MM.1S (cell line): ENCODE results near the gene OR52E5.

Experiments used
- DNase-seq: peaks from one replicate; pipeline ENCODE4 v3.0.0-alpha.2; 2015
- H2AFZ ChIP-seq: fragments of 300-600 bp; sonication (generic); 2 replicates; pipeline ENCODE4 v1.6.0; 2016; ENCODE audit warnings: antibody characterized with exemption, low read length
- H3F3A ChIP-seq: fragments of 300-600 bp; sonication (generic); 2 replicates; pipeline ENCODE4 v1.6.1; 2016; ENCODE audit warnings: mild to moderate bottlenecking, antibody characterized with exemption, low read length, moderate library complexity, mixed read lengths; ENCODE audit not compliant: insufficient read depth
- H3K27ac ChIP-seq: fragments of 300-600 bp; sonication (generic); 2 replicates; pipeline ENCODE4 v1.5.1; 2016; ENCODE audit warnings: mild to moderate bottlenecking, low read length
- H3K27me3 ChIP-seq: fragments of 300-600 bp; sonication (generic); replicated peaks from 2 replicates; pipeline ENCODE4 v1.6.0; 2016; ENCODE audit warnings: low read length; ENCODE audit not compliant: insufficient read depth
- H3K36me3 ChIP-seq: fragments of 300-600 bp; sonication (generic); replicated peaks from 2 replicates; pipeline ENCODE4 v1.6.1; 2016; ENCODE audit warnings: mild to moderate bottlenecking, low read length, mixed read lengths; ENCODE audit not compliant: insufficient read depth
- H3K4me1 ChIP-seq: fragments of 300-600 bp; sonication (generic); 2 replicates; pipeline ENCODE4 v1.6.1; 2016; ENCODE audit warnings: low read length, mixed read lengths
- H3K4me2 ChIP-seq: fragments of 300-600 bp; sonication (generic); 2 replicates; pipeline ENCODE4 v1.6.0; 2016; ENCODE audit warnings: low read depth, low read length
- H3K4me3 ChIP-seq: fragments of 300-600 bp; sonication (generic); 2 replicates; pipeline ENCODE4 v1.5.1; 2016; ENCODE audit warnings: low read length, mixed read lengths
- H3K79me2 ChIP-seq: fragments of 300-600 bp; sonication (generic); 2 replicates; pipeline ENCODE4 v1.6.1; 2016; ENCODE audit warnings: mixed run types, low read length, mixed read lengths
- H3K9ac ChIP-seq: fragments of 300-600 bp; sonication (generic); 2 replicates; pipeline ENCODE4 v1.6.1; 2016; ENCODE audit warnings: low read length, mixed read lengths
- H3K9me2 ChIP-seq: fragments of 300-600 bp; sonication (generic); replicated peaks from 2 replicates; pipeline ENCODE4 v1.6.1; 2016; ENCODE audit warnings: mild to moderate bottlenecking, low read length, mixed read lengths; ENCODE audit not compliant: insufficient read depth
- H3K9me3 ChIP-seq: fragments of 300-600 bp; sonication (generic); replicated peaks from 2 replicates; pipeline ENCODE4 v1.6.1; 2016; ENCODE audit warnings: mild to moderate bottlenecking, low read length, mixed read lengths; ENCODE audit not compliant: insufficient read depth
- H4K20me1 ChIP-seq: fragments of 300-600 bp; sonication (generic); 2 replicates; pipeline ENCODE4 v1.6.1; 2016; ENCODE audit warnings: mild to moderate bottlenecking, low read length, moderate library complexity, mixed read lengths; ENCODE audit not compliant: insufficient read depth
- EZH2 ChIP-seq: fragments of 300-600 bp; sonication (generic); optimal IDR thresholded peaks from 2 replicates; pipeline ENCODE3; 2017; ENCODE audit warnings: low read depth, mild to moderate bottlenecking, antibody characterized with exemption, low read length, mixed read lengths
- EZH2phosphoT487 ChIP-seq: fragments of 300-600 bp; sonication (generic); IDR thresholded peaks from 2 replicates; pipeline ENCODE4 v1.6.1; 2018; ENCODE audit warnings: antibody characterized with exemption, low read length
- TF ChIP-seq, protein P1 (sequence below): fragments of 300-600 bp; sonication (generic); IDR thresholded peaks from 2 replicates; pipeline ENCODE4 v1.5.1; 2016; ENCODE audit warnings: antibody characterized with exemption, low read length, mixed read lengths

Gene OR52E5

DNA sequence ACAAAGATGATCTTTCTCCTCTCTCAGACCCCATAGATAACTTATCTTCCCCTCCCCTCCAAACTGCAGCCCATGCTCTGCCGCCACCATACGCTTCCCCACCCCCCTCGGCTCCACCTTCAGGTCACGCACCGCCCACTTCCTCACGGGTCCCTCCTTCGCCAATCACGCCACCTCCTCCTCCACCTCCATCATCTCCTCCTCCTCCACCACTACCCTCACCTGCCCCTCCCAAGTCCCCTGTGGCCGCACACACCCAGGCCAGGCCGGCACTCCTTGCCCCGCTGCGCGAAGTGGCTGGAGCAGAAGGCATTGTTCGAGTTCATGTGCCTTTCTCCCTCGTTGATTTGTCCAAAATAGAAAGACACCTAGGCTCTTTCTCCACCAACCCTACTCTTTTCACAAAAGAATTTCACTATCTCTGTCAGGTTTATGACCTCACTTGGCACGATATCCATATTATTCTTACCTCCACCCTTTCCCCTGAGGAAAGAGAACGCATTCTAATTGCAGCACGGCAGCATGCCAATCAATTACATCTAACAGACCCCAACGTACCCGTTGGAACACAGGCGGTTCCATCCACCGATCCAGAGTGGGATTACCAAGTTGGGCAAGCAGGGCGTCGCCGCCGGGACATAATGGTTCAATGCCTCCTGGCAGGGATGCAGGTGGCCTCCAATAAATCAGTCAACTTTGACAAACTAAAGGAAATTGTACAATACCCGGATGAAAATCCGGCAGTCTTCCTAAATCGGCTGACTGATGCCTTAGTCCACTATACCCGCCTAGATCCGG, 36.8 kb downstream of the OR52E5 start:
- no peak overlapping the region for H3K4me2 ChIP-seq
- TF ChIP-seq EZH2 (no peak), EZH2phosphoT487 (no peak)
- TF ChIP-seq, protein P1, sequence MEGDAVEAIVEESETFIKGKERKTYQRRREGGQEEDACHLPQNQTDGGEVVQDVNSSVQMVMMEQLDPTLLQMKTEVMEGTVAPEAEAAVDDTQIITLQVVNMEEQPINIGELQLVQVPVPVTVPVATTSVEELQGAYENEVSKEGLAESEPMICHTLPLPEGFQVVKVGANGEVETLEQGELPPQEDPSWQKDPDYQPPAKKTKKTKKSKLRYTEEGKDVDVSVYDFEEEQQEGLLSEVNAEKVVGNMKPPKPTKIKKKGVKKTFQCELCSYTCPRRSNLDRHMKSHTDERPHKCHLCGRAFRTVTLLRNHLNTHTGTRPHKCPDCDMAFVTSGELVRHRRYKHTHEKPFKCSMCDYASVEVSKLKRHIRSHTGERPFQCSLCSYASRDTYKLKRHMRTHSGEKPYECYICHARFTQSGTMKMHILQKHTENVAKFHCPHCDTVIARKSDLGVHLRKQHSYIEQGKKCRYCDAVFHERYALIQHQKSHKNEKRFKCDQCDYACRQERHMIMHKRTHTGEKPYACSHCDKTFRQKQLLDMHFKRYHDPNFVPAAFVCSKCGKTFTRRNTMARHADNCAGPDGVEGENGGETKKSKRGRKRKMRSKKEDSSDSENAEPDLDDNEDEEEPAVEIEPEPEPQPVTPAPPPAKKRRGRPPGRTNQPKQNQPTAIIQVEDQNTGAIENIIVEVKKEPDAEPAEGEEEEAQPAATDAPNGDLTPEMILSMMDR: no peak
- H3K4me3 ChIP-seq: no peak overlapping the region
- no peaks in the 10 kb centered on the region for H3F3A ChIP-seq
- no peaks in the 10 kb centered on the region for H3K4me1 ChIP-seq
- no peaks in the 10 kb centered on the region for H3K36me3 ChIP-seq
- no peak overlapping the region for H3K9ac ChIP-seq
- H3K9me3 ChIP-seq: no peaks in the 10 kb centered on the region
- H4K20me1 ChIP-seq: no peaks in the 10 kb centered on the region
- no peak overlapping the region for H3K27ac ChIP-seq
- no peaks in the 10 kb centered on the region for H3K27me3 ChIP-seq
- H2AFZ ChIP-seq: no peak overlapping the region
- no peaks in the 10 kb centered on the region for H3K79me2 ChIP-seq
- H3K9me2 ChIP-seq: no peaks in the 10 kb centered on the region
- no peak for DNase-seq

DNA sequence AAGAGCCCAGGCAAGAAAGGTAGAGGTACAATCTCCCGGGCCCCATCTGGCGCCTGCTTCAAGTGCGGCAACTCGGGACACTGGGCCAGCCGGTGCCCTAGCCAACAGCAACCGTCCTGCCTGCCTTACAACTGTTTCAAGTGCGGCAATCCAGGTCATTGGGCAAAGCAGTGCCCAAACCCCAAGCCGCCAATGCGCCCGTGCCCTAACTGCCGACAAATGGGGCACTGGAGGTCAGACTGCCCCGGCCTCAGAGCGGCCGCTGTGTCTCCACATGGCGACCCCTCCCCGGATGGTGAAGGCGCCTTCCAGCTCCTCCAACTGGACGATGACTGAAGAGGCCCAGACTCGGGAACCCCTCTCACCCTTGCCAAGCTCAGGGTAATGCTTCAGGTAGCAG, 37.6 kb downstream of the OR52E5 start:
- no peaks in the 10 kb centered on the region for H3K4me1 ChIP-seq
- no peaks in the 10 kb centered on the region for H4K20me1 ChIP-seq
- TF ChIP-seq EZH2 (no peak), EZH2phosphoT487 (no peak)
- TF ChIP-seq, protein P1: no peak
- no peak overlapping the region for H2AFZ ChIP-seq
- H3K9me3 ChIP-seq: no peaks in the 10 kb centered on the region
- H3K27ac ChIP-seq: no peak overlapping the region
- no peaks in the 10 kb centered on the region for H3K36me3 ChIP-seq
- H3K27me3 ChIP-seq: no peaks in the 10 kb centered on the region
- no peak overlapping the region for H3K9ac ChIP-seq
- no peaks in the 10 kb centered on the region for H3K9me2 ChIP-seq
- no peak overlapping the region for H3K4me2 ChIP-seq
- H3K4me3 ChIP-seq: no peak overlapping the region
- no peaks in the 10 kb centered on the region for H3K79me2 ChIP-seq
- H3F3A ChIP-seq: no peaks in the 10 kb centered on the region
- DNase-seq: no peak

DNA sequence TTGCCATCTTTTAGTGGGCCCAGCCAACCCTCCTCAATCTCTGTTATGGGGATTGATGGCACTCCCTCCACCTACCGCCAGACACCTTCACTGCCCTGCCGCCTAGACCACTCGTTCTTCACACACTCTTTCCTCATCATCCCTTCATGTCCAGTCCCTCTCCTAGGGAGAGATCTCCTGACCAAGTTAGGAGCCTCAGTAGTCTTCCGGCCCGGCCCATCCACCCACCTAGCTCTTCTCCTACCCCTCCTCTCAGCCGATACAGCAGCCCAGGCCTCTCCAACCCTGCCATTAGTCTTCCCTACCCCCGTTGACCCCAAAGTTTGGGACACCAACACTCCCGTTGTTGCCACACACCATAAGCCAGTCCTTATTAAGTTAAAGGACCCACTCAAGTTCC, 38.1 kb downstream of the OR52E5 start:
- Histone ChIP-seq H4K20me1 (no peaks in the 10 kb centered on the region), H3K9ac (no peak overlapping the region), H3K79me2 (no peaks in the 10 kb centered on the region), H3K4me1 (no peaks in the 10 kb centered on the region), H3K4me3 (no peak overlapping the region), H3K9me3 (no peaks in the 10 kb centered on the region), H3K9me2 (no peaks in the 10 kb centered on the region), H3K4me2 (no peak overlapping the region), H2AFZ (no peak overlapping the region), H3K27me3 (no peaks in the 10 kb centered on the region), H3K27ac (no peak overlapping the region), H3K36me3 (no peaks in the 10 kb centered on the region), H3F3A (no peaks in the 10 kb centered on the region)
- TF ChIP-seq EZH2: no peak
- no peak for TF ChIP-seq EZH2phosphoT487
- TF ChIP-seq, protein P1: no peak
- DNase-seq: no peak
